GM18511 (cell line): ENCODE measurements around the gene STX8.
"Not testable (repeated sequence)": the region's sequence is repeated elsewhere in the genome, so short reads cannot be mapped to it uniquely, and the experiment has no call there.

ENCODE experiments used
- ATAC-seq: cut with Tn5 transposase; IDR thresholded peaks from one replicate; pipeline ENCODE4 v1.9.1; 2021; ENCODE audit warnings: mild to moderate bottlenecking, moderate library complexity; ENCODE audit not compliant: unreplicated experiment

Gene STX8

GRCh38 chr17:9408381-9408780, 167.2 kb downstream of the STX8 start:
- ATAC-seq: no peak

GRCh38 chr17:9406046-9406606, 169.5 kb downstream of the STX8 start:
- ATAC-seq: no peak

- no peak for ATAC-seq
Measured at GRCh38 chr17:9403257-9403656, 172.4 kb downstream of the STX8 start.

- ATAC-seq: no peak
Measured at GRCh38 chr17:9402590-9403199, 172.9 kb downstream of the STX8 start.

- no peak for ATAC-seq
Measured at GRCh38 chr17:9401434-9401833, 174.2 kb downstream of the STX8 start.

GRCh38 chr17:9389111-9389527, 186.5 kb downstream of the STX8 start:
- peak; percentile 76 for ATAC-seq

GRCh38 chr17:9386401-9386800, 189.2 kb downstream of the STX8 start:
- ATAC-seq: no peak

GRCh38 chr17:9383826-9384225, 191.8 kb downstream of the STX8 start:
- ATAC-seq: no peak

- no peak for ATAC-seq
Measured at GRCh38 chr17:9382626-9383025, 193.0 kb downstream of the STX8 start.

GRCh38 chr17:9381068-9381467, 194.6 kb downstream of the STX8 start:
- no peak for ATAC-seq

GRCh38 chr17:9380361-9380760, 195.3 kb downstream of the STX8 start:
- ATAC-seq: no peak

GRCh38 chr17:9376177-9376576, 199.4 kb downstream of the STX8 start:
- not testable (repeated sequence) for ATAC-seq

- ATAC-seq: peak; percentile 49
Measured at GRCh38 chr17:9371019-9371418, 204.6 kb downstream of the STX8 start.

GRCh38 chr17:9370467-9370866, 205.2 kb downstream of the STX8 start:
- no peak for ATAC-seq

GRCh38 chr17:9368631-9369030, 207.0 kb downstream of the STX8 start:
- ATAC-seq: no peak

GRCh38 chr17:9367156-9367555, 208.5 kb downstream of the STX8 start:
- ATAC-seq: no peak

- ATAC-seq: no peak
Measured at GRCh38 chr17:9364837-9365430, 210.7 kb downstream of the STX8 start.

GRCh38 chr17:9363440-9364350, 211.9 kb downstream of the STX8 start:
- ATAC-seq: no peak

- ATAC-seq: no peak
Measured at GRCh38 chr17:9361188-9361955, 214.2 kb downstream of the STX8 start.

- no peak for ATAC-seq
Measured at GRCh38 chr17:9360677-9361081, 214.9 kb downstream of the STX8 start.

- ATAC-seq: no peak
Measured at GRCh38 chr17:9356488-9356911, 219.1 kb downstream of the STX8 start.
